HG02763 (cell line): ENCODE data around the gene TAT.

Source experiments
- ATAC-seq: cut with Tn5 transposase; IDR thresholded peaks from one replicate; pipeline ENCODE4 v1.9.1; 2021; ENCODE audit warnings: mild to moderate bottlenecking, moderate library complexity; ENCODE audit not compliant: unreplicated experiment

The TAT gene

DNA sequence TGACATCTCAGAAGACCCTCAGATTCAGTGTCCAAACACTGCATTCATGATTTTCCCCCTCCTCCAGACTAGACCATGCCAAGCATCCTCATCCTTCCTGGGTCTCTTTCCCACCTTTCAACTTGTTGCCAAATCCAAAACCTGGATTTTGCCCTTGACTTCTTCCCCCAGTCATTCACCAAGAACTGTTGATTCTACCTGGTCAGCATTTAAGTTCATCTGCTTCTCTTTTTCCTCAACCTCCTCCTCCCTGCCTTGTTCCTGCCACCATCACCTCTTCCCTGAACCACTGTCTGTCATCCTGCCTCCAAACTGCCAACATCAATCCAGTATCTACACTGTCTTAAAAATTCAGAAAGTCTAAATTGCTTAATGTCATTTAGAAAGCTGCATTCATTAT is 29.7 kb downstream of the TAT start:
- no peak for ATAC-seq

DNA sequence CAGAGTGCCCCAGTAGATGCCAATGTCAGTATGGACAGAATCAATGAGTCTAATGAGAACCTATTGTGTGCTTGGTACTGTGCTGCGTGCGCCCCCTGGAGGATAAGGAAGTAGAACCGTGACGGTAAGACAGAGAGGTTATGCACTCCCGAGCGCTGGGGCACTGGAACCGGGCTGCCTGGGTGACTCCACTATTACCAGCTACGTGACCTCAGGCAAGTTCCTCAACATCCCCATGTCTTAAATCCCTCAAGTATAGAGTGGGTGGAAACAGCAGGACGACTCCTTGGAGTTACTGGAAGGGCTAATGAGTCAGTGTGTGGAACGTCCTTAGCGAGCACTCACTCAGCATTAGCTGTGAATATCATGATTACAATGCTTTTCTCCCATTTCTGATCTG is 34.5 kb downstream of the TAT start:
- no peak for ATAC-seq

- ATAC-seq, result no peak
These were observed 39.2 kb downstream of the TAT start for GRCh38 chr16:71537643-71538042.

- no peak for ATAC-seq
These were observed 40.0 kb downstream of the TAT start for GRCh38 chr16:71536752-71537499.

GRCh38 chr16:71532366-71532765 is 44.5 kb downstream of the TAT start:
- ATAC-seq, result no peak

DNA sequence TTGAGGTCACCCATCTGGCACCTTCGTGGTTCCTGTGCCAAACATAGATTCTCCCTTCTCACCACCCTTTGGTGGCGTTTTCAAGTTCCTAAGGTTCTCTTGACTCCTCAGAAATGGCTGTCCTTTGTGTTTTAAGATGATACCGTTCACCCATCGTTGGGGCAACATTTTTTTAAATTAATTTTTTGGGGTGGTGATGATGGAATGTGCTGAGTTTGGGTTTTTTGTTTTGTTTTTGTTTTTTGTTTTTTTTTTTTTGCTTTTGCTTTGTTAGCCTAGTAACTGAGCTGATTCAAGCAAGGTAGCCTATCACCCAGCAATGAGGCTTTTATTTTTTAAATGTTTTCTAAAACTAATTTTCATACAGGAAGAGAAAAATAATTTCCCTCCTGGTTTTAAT is 48.0 kb downstream of the TAT start:
- ATAC-seq, result no peak

GRCh38 chr16:71528257-71528656 is 48.6 kb downstream of the TAT start:
- no peak for ATAC-seq

DNA sequence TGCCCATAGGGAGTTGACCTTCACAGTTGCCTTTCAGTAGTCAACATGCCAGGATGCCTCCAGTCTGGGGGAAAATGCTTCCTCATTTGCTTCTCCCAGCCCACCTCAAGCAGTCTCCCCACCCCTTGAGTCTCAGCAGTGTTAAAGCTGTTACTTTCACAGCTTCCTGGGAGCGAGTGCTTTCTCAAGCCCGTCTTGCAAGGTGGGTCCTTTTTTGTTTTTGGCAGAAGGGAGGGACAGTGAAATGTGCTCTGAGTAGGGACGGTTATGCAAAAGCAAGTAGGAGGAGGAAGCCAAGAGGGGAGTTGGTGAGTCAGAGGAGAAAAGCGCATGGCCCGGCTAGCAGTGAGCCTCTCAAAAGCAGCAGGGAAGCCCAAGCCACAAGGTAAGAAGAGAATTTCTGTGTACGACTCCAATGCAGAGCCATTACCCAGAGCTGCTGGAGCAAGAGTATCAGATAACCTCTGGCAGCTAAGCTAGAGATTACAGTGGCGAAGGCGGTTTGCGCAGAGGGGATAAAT is 50.7 kb downstream of the TAT start, which contains the start of gene CHST4:
CHST4 (plus strand) TSS at position 316 of the 521 bp plus-strand sequence. CDS start 10,252 bp downstream, outside the sequence.
- no peak for ATAC-seq

- ATAC-seq, result no peak
These were observed 52.0 kb downstream of the TAT start for GRCh38 chr16:71524566-71525553.

- no peak for ATAC-seq
These were observed 56.3 kb downstream of the TAT start for GRCh38 chr16:71520550-71520949.
